H1 (cell line): ENCODE measurements around the gene ZNF18. TPM values are rescaled to one million over a fixed set of nuclear protein-coding genes. Genes with fewer than 3 reads are reported as not detected.

Experiments
- CTCF ChIA-PET: fragments of 300-600 bp; sonication (Branson Sonifier 250); formaldehyde crosslinking; loops from one replicate; lab custom pipeline; 2021; ENCODE audit not compliant: partially characterized antibody; lab: Charles Lee
- POLR2A ChIA-PET: fragments of 300-600 bp; sonication (Branson Sonifier 250); formaldehyde crosslinking; loops from one replicate; lab custom pipeline; 2021; ENCODE audit warnings: inconsistent platforms; ENCODE audit not compliant: partially characterized antibody; lab: Charles Lee
- DNase-seq, 2 experiments: peaks; one replicate each; pipeline versions ENCODE4 v3.0.0 to v3.0.0-alpha.2; 2010 to 2022; ENCODE audit warnings: low spot score in 2 of 2, low read depth in 1 of 2, mixed read lengths in 1 of 2
- FAIRE-seq: peaks from 2 replicates; lab custom pipeline; 2011; peaks lifted over from hg19 to GRCh38; lab: Jason Lieb, UNC
- H2AFZ ChIP-seq: 2 replicates; pipeline ENCODE4 v1.8.1; 2012; ENCODE audit warnings: low read length, inconsistent platforms
- H2AK5ac ChIP-seq: 2 replicates; pipeline ENCODE4 v1.6.1; 2013; ENCODE audit warnings: low read depth, low read length
- H2BK120ac ChIP-seq: replicated peaks from 2 replicates; pipeline ENCODE3; 2013; ENCODE audit warnings: low read depth, low read length, inconsistent platforms
- H2BK12ac ChIP-seq: 2 replicates; pipeline ENCODE4 v1.6.1; 2013; ENCODE audit warnings: low read depth, low read length
- H2BK15ac ChIP-seq: 2 replicates; pipeline ENCODE4 v1.6.1; 2013; ENCODE audit warnings: low read length
- H2BK20ac ChIP-seq: 2 replicates; pipeline ENCODE4 v1.6.1; 2013; ENCODE audit warnings: low read length
- H2BK5ac ChIP-seq: 2 replicates; pipeline ENCODE4 v1.6.1; 2013; ENCODE audit warnings: low read depth, low read length
- H3K14ac ChIP-seq: 2 replicates; pipeline ENCODE4 v1.6.1; 2013; ENCODE audit warnings: inconsistent platforms; ENCODE audit not compliant: insufficient read length
- H3K18ac ChIP-seq: 2 replicates; pipeline ENCODE4 v1.6.1; 2013; ENCODE audit warnings: low read length; ENCODE audit errors: extremely low read depth
- H3K23ac ChIP-seq: 2 replicates; pipeline ENCODE4 v1.6.1; 2013; ENCODE audit warnings: inconsistent platforms; ENCODE audit not compliant: insufficient read length
- H3K23me2 ChIP-seq: 2 replicates; pipeline ENCODE4 v1.6.1; 2013; ENCODE audit warnings: low read depth, low read length
- H3K27ac ChIP-seq: 2 replicates; pipeline ENCODE4 v1.6.1; 2011; ENCODE audit warnings: low read depth, low read length, inconsistent platforms
- H3K27me3 ChIP-seq, 4 experiments: replicated peaks in 1 of 4; 1 replicate in 1 of 4; 2 replicates in 3 of 4; pipeline versions ENCODE4 v1.6.1 to v1.8.1; 2011 to 2013; ENCODE audit warnings: low read length in 3 of 4, mild to moderate bottlenecking in 3 of 4, inconsistent platforms in 2 of 4, mixed read lengths in 2 of 4, moderate library complexity in 1 of 4; ENCODE audit not compliant: control insufficient read depth in 3 of 4, insufficient read depth in 3 of 4; ENCODE audit errors: extremely low read depth in 1 of 4
- H3K36me3 ChIP-seq, 4 experiments: 2 replicates each; pipeline versions ENCODE4 v1.6.1 to v1.8.1; 2011 to 2013; ENCODE audit warnings: mild to moderate bottlenecking in 4 of 4, low read length in 3 of 4, moderate library complexity in 2 of 4, control low read depth in 1 of 4, inconsistent platforms in 1 of 4; ENCODE audit not compliant: insufficient read depth in 4 of 4, control insufficient read depth in 2 of 4
- H3K4ac ChIP-seq: replicated peaks from 2 replicates; pipeline ENCODE3; 2013; ENCODE audit warnings: low read length, low read depth, mixed read lengths, inconsistent platforms; ENCODE audit not compliant: insufficient read length
- H3K4me1 ChIP-seq, 4 experiments: replicated peaks in 1 of 4; 1 replicate in 1 of 4; 2 replicates in 3 of 4; pipeline versions ENCODE4 v1.6.1 to v1.8.1; 2011 to 2013; ENCODE audit warnings: low read length in 3 of 4, inconsistent platforms in 2 of 4, mixed read lengths in 1 of 4; ENCODE audit not compliant: insufficient read depth in 4 of 4, control insufficient read depth in 3 of 4
- H3K4me2 ChIP-seq, 2 experiments: 2 replicates each; pipeline versions ENCODE4 v1.6.1 to v1.8.1; 2011 to 2013; ENCODE audit warnings: low read depth in 2 of 2, low read length in 2 of 2, control low read depth in 1 of 2, inconsistent platforms in 1 of 2, mild to moderate bottlenecking in 1 of 2; ENCODE audit not compliant: insufficient read depth in 1 of 2
- H3K4me3 ChIP-seq, 4 experiments: fragments of 200-600, 300-600 bp in 1 of 4; sonication (generic), shearing (Covaris generic), sonication (Bioruptor Twin) in 1 of 4; 2 replicates each; pipeline versions ENCODE4 v1.5.1 to v1.8.1; 2011 to 2016; ENCODE audit warnings: low read length in 4 of 4, low read depth in 3 of 4, control low read depth in 2 of 4, inconsistent platforms in 2 of 4, mild to moderate bottlenecking in 2 of 4, mixed read lengths in 1 of 4, moderate library complexity in 1 of 4; ENCODE audit not compliant: insufficient read depth in 2 of 4; ENCODE audit errors: extremely low read depth in 1 of 4
- H3K56ac ChIP-seq: replicated peaks from 2 replicates; pipeline ENCODE3; 2013; ENCODE audit warnings: low read depth, mild to moderate bottlenecking, mixed read lengths, low read length, inconsistent platforms; ENCODE audit not compliant: insufficient read length
- H3K79me1 ChIP-seq: 2 replicates; pipeline ENCODE4 v1.6.1; 2013; ENCODE audit warnings: low read depth, low read length, control low read depth
- H3K79me2 ChIP-seq, 2 experiments: 2 replicates each; pipeline versions ENCODE4 v1.6.1 to v1.8.1; 2012 to 2013; ENCODE audit warnings: low read length in 2 of 2, mild to moderate bottlenecking in 2 of 2, inconsistent platforms in 1 of 2; ENCODE audit not compliant: insufficient read depth in 2 of 2, control insufficient read depth in 1 of 2
- H3K9ac ChIP-seq, 4 experiments: replicated peaks in 1 of 4; 1 replicate in 1 of 4; 2 replicates in 3 of 4; pipeline versions ENCODE4 v1.6.1 to v1.8.1; 2011 to 2013; ENCODE audit warnings: low read depth in 3 of 4, low read length in 3 of 4, control low read depth in 2 of 4, mild to moderate bottlenecking in 2 of 4, moderate library complexity in 2 of 4, inconsistent platforms in 1 of 4; ENCODE audit errors: extremely low read depth in 1 of 4
- H3K9me3 ChIP-seq, 2 experiments: 2 replicates each; pipeline versions ENCODE4 v1.6.1 to v1.8.1; 2012 to 2013; ENCODE audit warnings: mild to moderate bottlenecking in 2 of 2, moderate library complexity in 2 of 2, control low read depth in 1 of 2, inconsistent platforms in 1 of 2, low read depth in 1 of 2, low read length in 1 of 2, mixed read lengths in 1 of 2; ENCODE audit not compliant: insufficient read depth in 2 of 2
- H4K20me1 ChIP-seq, 2 experiments: replicated peaks in 1 of 2; 2 replicates each; pipeline versions ENCODE3 to v1.8.1; 2011 to 2013; ENCODE audit warnings: inconsistent platforms in 2 of 2, low read length in 2 of 2, mild to moderate bottlenecking in 1 of 2; ENCODE audit not compliant: insufficient read depth in 2 of 2, control insufficient read depth in 1 of 2
- H4K5ac ChIP-seq: 2 replicates; pipeline ENCODE4 v1.6.1; 2013; ENCODE audit warnings: low read length, low read depth, mixed read lengths, inconsistent platforms; ENCODE audit not compliant: insufficient read length
- H4K8ac ChIP-seq: 2 replicates; pipeline ENCODE4 v1.8.0; 2013; ENCODE audit warnings: mild to moderate bottlenecking, moderate library complexity, low read length, inconsistent platforms; ENCODE audit not compliant: insufficient read depth; ENCODE audit errors: extremely low read depth
- H4K91ac ChIP-seq: replicated peaks from 2 replicates; pipeline ENCODE3; 2013; ENCODE audit warnings: low read length, mixed read lengths, inconsistent platforms; ENCODE audit not compliant: insufficient read length
- ASH2L ChIP-seq: fragments of 200-600, 300-600 bp; sonication (generic); IDR thresholded peaks from one replicate; pipeline ENCODE4 v1.7.1; 2017; ENCODE audit warnings: low read length
- BACH1 ChIP-seq: IDR thresholded peaks from 2 replicates; pipeline ENCODE4 v1.6.1; 2012; ENCODE audit warnings: low read length, improper control_type of control experiment
- MAFK ChIP-seq: IDR thresholded peaks from 2 replicates; pipeline ENCODE4 v1.6.1; 2012; ENCODE audit warnings: low read depth, mild to moderate bottlenecking, improper control_type of control experiment, low read length
- NRF1 ChIP-seq: IDR thresholded peaks from 2 replicates; pipeline ENCODE4 v1.6.1; 2011; ENCODE audit warnings: mild to moderate bottlenecking, low read depth, low read length, improper control_type of control experiment
- RFX5 ChIP-seq: IDR thresholded peaks from 2 replicates; pipeline ENCODE4 v1.6.1; 2011; ENCODE audit warnings: low read depth, low read length, improper control_type of control experiment, borderline replicate concordance
- SIX5 ChIP-seq: IDR thresholded peaks from 2 replicates; pipeline ENCODE4 v1.6.1; 2011; ENCODE audit warnings: mild to moderate bottlenecking, low read depth, low read length
- WGBS, 2 experiments: shearing (Covaris generic) in 1 of 2; methylation state at CpG; one replicate each; pipeline versions ENCODE4 v1.1.6 to v1.1.7; 2013 to 2015; ENCODE audit warnings: low lambda C conversion rate in 2 of 2, mixed read lengths in 2 of 2, inconsistent platforms in 1 of 2, low coverage in 1 of 2, missing lambda C conversion rate in 1 of 2; ENCODE audit not compliant: insufficient replicate concordance in 2 of 2, insufficient coverage in 1 of 2, insufficient read length in 1 of 2; ENCODE audit errors: extremely low coverage in 1 of 2, missing lambda C conversion rate in 1 of 2; 5-methylcytosine and 5-hydroxymethylcytosine counted together
- polyA plus RNA-seq, 7 experiments: library from polyadenylated mRNA; depleted of rRNA in 3 of 7; stranded (reverse) in 5 of 7; unstranded in 2 of 7; fragments of >200 nt in 5 of 7; fragments of 200-250 nt in 2 of 7; gene quantifications; 1 replicate in 5 of 7; 2 replicates in 1 of 7; 4 replicates in 1 of 7; pipeline versions ENCODE4 v1.2.1 to v1.2.3, GENCODE V29; 2011 to 2013; ENCODE audit warnings: missing spikeins in 2 of 7, mixed read lengths in 2 of 7
- total RNA-seq: library from RNA; stranded (reverse); fragmentation: NEBNext Ultra II Directional; extraction: Animal tissue kit (Norgen Biotek cat#: 25700); gene quantifications from 2 replicates; pipeline ENCODE4 v1.2.1, GENCODE V29; 2021
- TF ChIP-seq, protein P1 (sequence below): IDR thresholded peaks from 2 replicates; pipeline ENCODE4 v1.6.1; 2012; ENCODE audit warnings: inconsistent platforms

Gene ZNF18
- total and polyA plus RNA-seq, 2 of the 8 experiments (the other 6 are each of a cell fraction or from before 2014, with no cell fraction given) = 3.0 to 9.9 TPM

DNA sequence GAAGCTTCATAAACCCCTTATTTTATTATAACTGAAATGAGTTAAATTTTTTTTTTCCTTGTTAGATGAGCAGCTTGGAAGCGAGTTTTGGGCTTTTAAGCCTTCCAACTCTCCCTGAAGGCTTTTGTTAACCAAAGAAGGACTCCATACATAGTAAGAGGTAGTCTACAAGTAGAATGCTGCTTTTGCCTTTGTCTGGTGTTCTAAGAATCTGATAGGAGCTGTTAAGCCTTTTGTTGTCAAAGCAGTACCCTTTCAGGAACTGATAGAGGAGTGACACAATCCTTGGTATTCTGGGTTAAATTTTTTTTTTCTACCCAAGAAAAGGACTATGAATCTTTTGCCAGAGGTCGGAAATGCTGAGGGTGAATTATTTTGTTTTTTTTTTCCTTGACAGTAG lies 49.5 kb upstream of the ZNF18 start:
- no peak overlapping the region for H3K14ac ChIP-seq
- TF ChIP-seq SIX5 = no peak
- TF ChIP-seq, protein P1, sequence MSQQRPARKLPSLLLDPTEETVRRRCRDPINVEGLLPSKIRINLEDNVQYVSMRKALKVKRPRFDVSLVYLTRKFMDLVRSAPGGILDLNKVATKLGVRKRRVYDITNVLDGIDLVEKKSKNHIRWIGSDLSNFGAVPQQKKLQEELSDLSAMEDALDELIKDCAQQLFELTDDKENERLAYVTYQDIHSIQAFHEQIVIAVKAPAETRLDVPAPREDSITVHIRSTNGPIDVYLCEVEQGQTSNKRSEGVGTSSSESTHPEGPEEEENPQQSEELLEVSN = no peak
- no peak for TF ChIP-seq RFX5
- no peak for TF ChIP-seq NRF1
- TF ChIP-seq MAFK = no peak
- no peak for TF ChIP-seq BACH1
- no peak for TF ChIP-seq ASH2L
- no peaks in the 10 kb centered on the region for H3K9me3 ChIP-seq
- peaks cover 0 to 6% of the 10 kb centered on the region in 2 experiments for H4K20me1 ChIP-seq
- peak overlapping the region in 1 of 4 experiments; percentile 30; a peak in 2 of 8 replicates for H3K4me3 ChIP-seq
- H2BK15ac ChIP-seq = no peak overlapping the region
- no peak overlapping the region for H3K18ac ChIP-seq
- H4K5ac ChIP-seq = no peak overlapping the region
- H2BK20ac ChIP-seq = no peak overlapping the region
- H2BK120ac ChIP-seq = no peak overlapping the region
- H3K36me3 ChIP-seq = no peaks in the 10 kb centered on the region
- FAIRE-seq (no peak), DNase-seq (peak in 1 of 2 experiments; percentile 7)
- H3K23ac ChIP-seq = no peak overlapping the region
- H3K79me2 ChIP-seq = peaks cover 12 to 91% of the 10 kb centered on the region in 2 experiments; a peak in 3 of 4 replicates
- H2BK12ac ChIP-seq = no peak overlapping the region
- H4K8ac ChIP-seq = no peak overlapping the region
- no peak overlapping the region for H3K56ac ChIP-seq
- no peak overlapping the region for H3K4ac ChIP-seq
- no peaks in the 10 kb centered on the region for H3K27me3 ChIP-seq
- 25% methylated on average over 2 of the region's 2 CpGs; no CpG with 5 or more reads in 1 of the 2 experiments for WGBS, 2 experiments
- no peak overlapping the region for H2BK5ac ChIP-seq
- H3K27ac ChIP-seq = no peak overlapping the region
- CTCF ChIA-PET = interaction anchor here (1.7 kb wide), 1 partner anchor 11 kb away, joined by 4 read pairs; no protein-coding TSS in a partner anchor
- H3K4me2 ChIP-seq = peak overlapping the region; percentile 36 to 64; a peak in 3 of 4 replicates
- no peak overlapping the region for H2AK5ac ChIP-seq
- 0 out of 2 replicates have a peak, but pooled peaks cover 4% of the 10 kb centered on the region for H3K79me1 ChIP-seq
- H3K4me1 ChIP-seq = peaks cover 3 to 21% (median 12%) of the 10 kb centered on the region in 4 experiments
- H3K9ac ChIP-seq = no peak overlapping the region
- H3K23me2 ChIP-seq = no peaks in the 10 kb centered on the region; the same call in 1 of the 2 replicates
- POLR2A ChIA-PET = interaction anchor here (0.7 to 2.1 kb wide), 5 partner anchors 10 to 50 kb away, joined by 3 to 7 read pairs (median 4); partner anchors contain the start of genes MAP2K4 and ZNF18
- no peak overlapping the region for H2AFZ ChIP-seq
- no peak overlapping the region for H4K91ac ChIP-seq
